ENCODE results near the gene KDM3A.

The KDM3A gene

DNA sequence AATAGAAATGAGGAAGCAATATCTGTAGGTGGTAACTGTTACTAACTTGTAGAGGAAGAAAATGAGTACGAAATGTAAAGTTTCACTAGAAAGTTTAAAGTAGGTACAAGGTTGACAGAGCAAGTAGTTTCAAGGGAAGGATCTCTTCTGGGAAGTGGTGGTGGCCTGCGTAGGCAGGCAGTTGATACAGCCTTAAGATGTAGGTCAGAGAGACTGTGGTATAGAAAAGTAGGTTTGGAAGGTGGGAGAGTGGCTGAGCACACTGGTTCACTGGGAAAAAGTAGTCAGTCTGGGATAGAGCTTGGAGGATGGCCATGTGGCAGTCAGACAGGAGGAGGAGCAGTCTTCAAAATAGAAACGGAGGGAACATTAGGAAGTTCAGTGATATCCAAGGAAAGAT lies 23.5 kb downstream of the KDM3A start:
- ATAC-seq, result no peak
- TF ChIP-seq ZNF565 (CRISPR knock-in tag; conservative IDR thresholded peaks at IDR 0.05; ENCODE audit: low read depth), result no peak
- no peak for TF ChIP-seq ISL1 (CRISPR knock-in tag; IDR thresholded peaks at IDR 0.05)
- TF ChIP-seq CSDC2 (CRISPR knock-in tag; IDR thresholded peaks at IDR 0.05), result no peak
- TF ChIP-seq ZNF8 (CRISPR knock-in tag; IDR thresholded peaks at IDR 0.05), result no peak
- no peak for TF ChIP-seq RARB (CRISPR knock-in tag; IDR thresholded peaks at IDR 0.05)
- TF ChIP-seq, protein P1, sequence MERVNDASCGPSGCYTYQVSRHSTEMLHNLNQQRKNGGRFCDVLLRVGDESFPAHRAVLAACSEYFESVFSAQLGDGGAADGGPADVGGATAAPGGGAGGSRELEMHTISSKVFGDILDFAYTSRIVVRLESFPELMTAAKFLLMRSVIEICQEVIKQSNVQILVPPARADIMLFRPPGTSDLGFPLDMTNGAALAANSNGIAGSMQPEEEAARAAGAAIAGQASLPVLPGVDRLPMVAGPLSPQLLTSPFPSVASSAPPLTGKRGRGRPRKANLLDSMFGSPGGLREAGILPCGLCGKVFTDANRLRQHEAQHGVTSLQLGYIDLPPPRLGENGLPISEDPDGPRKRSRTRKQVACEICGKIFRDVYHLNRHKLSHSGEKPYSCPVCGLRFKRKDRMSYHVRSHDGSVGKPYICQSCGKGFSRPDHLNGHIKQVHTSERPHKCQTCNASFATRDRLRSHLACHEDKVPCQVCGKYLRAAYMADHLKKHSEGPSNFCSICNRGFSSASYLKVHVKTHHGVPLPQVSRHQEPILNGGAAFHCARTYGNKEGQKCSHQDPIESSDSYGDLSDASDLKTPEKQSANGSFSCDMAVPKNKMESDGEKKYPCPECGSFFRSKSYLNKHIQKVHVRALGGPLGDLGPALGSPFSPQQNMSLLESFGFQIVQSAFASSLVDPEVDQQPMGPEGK (CRISPR knock-in tag; IDR thresholded peaks at IDR 0.05; ENCODE audit: borderline replicate concordance), result no peak
- no peak for TF ChIP-seq ZNF70 (CRISPR knock-in tag; IDR thresholded peaks at IDR 0.05)
- no peak for TF ChIP-seq SNAI2 (CRISPR knock-in tag; IDR thresholded peaks at IDR 0.05)
- no peak for TF ChIP-seq ZC3H10 (CRISPR knock-in tag; IDR thresholded peaks at IDR 0.05)
- TF ChIP-seq OSR1 (CRISPR knock-in tag; IDR thresholded peaks at IDR 0.05), result no peak
- TF ChIP-seq ZFP3 (CRISPR knock-in tag; IDR thresholded peaks at IDR 0.05), result no peak
- no peak for TF ChIP-seq POU6F1 (CRISPR knock-in tag; IDR thresholded peaks at IDR 0.05; ENCODE audit: borderline replicate concordance, low read depth)
- TF ChIP-seq TSHZ2 (CRISPR knock-in tag; IDR thresholded peaks at IDR 0.05), result no peak
- TF ChIP-seq ESRRG (CRISPR knock-in tag; IDR thresholded peaks at IDR 0.05), result no peak
- TF ChIP-seq PPARA (CRISPR knock-in tag; IDR thresholded peaks at IDR 0.05; ENCODE audit: borderline replicate concordance), result no peak

GRCh38 chr2:86466306-86466705 lies 25.1 kb downstream of the KDM3A start:
- no peak for ATAC-seq
- TF ChIP-seq ARNTL (CRISPR knock-in tag; IDR thresholded peaks at IDR 0.05; ENCODE audit: borderline replicate concordance, low read depth) (no peak), ESRRG (CRISPR knock-in tag; IDR thresholded peaks at IDR 0.05) (no peak), GLIS3 (CRISPR knock-in tag; IDR thresholded peaks at IDR 0.05) (no peak), ZNF565 (CRISPR knock-in tag; conservative IDR thresholded peaks at IDR 0.05; ENCODE audit: low read depth) (no peak), SNAI2 (CRISPR knock-in tag; IDR thresholded peaks at IDR 0.05) (no peak)
- TF ChIP-seq, protein P1 (CRISPR knock-in tag; IDR thresholded peaks at IDR 0.05; ENCODE audit: borderline replicate concordance), result no peak

- ATAC-seq, result no peak
- TF ChIP-seq ZC3H10 (CRISPR knock-in tag; IDR thresholded peaks at IDR 0.05) (no peak), ZNF565 (CRISPR knock-in tag; conservative IDR thresholded peaks at IDR 0.05; ENCODE audit: low read depth) (no peak), RARB (CRISPR knock-in tag; IDR thresholded peaks at IDR 0.05) (no peak), OSR1 (CRISPR knock-in tag; IDR thresholded peaks at IDR 0.05) (no peak), ESRRG (CRISPR knock-in tag; IDR thresholded peaks at IDR 0.05) (no peak), POU6F1 (CRISPR knock-in tag; IDR thresholded peaks at IDR 0.05; ENCODE audit: borderline replicate concordance, low read depth) (no peak), TSHZ2 (CRISPR knock-in tag; IDR thresholded peaks at IDR 0.05) (no peak), TOX (CRISPR knock-in tag; IDR thresholded peaks at IDR 0.05; ENCODE audit: borderline replicate concordance) (no peak), ARNTL (CRISPR knock-in tag; IDR thresholded peaks at IDR 0.05; ENCODE audit: borderline replicate concordance, low read depth) (no peak), ZNF70 (CRISPR knock-in tag; IDR thresholded peaks at IDR 0.05) (no peak), SNAI2 (CRISPR knock-in tag; IDR thresholded peaks at IDR 0.05) (no peak), BACH2 (CRISPR knock-in tag; IDR thresholded peaks at IDR 0.05; ENCODE audit: borderline replicate concordance) (no peak)
- TF ChIP-seq, protein P2, sequence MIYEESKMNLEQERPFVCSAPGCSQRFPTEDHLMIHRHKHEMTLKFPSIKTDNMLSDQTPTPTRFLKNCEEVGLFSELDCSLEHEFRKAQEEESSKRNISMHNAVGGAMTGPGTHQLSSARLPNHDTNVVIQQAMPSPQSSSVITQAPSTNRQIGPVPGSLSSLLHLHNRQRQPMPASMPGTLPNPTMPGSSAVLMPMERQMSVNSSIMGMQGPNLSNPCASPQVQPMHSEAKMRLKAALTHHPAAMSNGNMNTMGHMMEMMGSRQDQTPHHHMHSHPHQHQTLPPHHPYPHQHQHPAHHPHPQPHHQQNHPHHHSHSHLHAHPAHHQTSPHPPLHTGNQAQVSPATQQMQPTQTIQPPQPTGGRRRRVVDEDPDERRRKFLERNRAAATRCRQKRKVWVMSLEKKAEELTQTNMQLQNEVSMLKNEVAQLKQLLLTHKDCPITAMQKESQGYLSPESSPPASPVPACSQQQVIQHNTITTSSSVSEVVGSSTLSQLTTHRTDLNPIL (CRISPR knock-in tag; IDR thresholded peaks at IDR 0.05; ENCODE audit: low read depth), result no peak
These were observed 27.2 kb downstream of the KDM3A start for GRCh38 chr2:86468162-86469033.
